Erythroblast (primary cell): Measurements from ENCODE around the gene UBE2I.

Source experiments
- GATA1 ChIP-seq: IDR thresholded peaks from 2 replicates; pipeline ENCODE4 v1.6.1; 2011; ENCODE audit warnings: low read depth, mild to moderate bottlenecking, control low read depth, low read length, moderate library complexity
- POLR2A ChIP-seq: IDR thresholded peaks from 2 replicates; pipeline ENCODE4 v1.6.1; 2011; ENCODE audit warnings: mild to moderate bottlenecking, low read length

GRCh38 chr16:1277617-1278282, 31.7 kb upstream of the UBE2I start:
- TF ChIP-seq POLR2A: no peak
- no peak for TF ChIP-seq GATA1
